Endometrium (tissue), 2 donors: ENCODE results near the gene MAN1A1.

ENCODE experiments used
- FAIRE-seq: peaks from 2 replicates; lab custom pipeline; 2012; peaks lifted over from hg19 to GRCh38; lab: Jason Lieb, UNC
- donor health status: control.
- donor health status: control.

The MAN1A1 gene

DNA sequence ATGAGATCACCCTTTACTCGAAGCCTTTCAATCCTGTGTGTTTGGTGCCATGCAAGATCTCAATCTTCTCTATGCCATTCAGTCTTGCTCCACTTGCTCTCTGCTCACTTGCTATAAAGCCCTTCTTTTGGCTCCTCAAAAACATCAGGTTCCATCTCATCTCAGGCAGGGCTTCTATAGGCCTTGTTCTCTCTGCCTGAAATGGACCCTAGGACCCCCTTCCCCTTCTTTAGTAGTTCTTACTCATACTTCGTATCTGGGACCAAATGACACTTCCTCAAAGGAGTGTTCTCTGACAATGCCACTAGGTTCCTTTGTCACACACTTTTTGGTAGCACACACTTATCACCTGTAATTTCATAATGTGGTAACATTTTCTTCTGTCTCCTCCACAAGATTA, 154.4 kb downstream of the MAN1A1 start:
- FAIRE-seq = no peak

DNA sequence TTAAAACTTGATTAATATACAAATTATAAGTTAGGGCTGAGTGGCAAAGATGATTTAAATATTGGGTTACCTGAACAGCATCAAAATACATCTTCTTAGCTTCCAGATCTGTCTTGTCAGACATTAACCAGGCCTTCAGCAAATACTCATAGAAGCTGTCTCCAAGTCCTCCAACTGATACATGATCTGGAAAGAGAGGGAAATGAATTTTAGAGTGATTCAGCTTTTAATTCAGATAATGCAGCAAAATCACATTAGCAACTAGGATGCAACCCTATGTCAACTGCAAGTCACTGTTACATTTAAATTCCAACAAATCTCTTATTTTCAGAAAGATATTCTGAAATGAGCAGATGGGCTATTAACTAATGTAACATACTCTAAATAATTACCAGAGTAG, 155.9 kb downstream of the MAN1A1 start:
- FAIRE-seq = no peak

DNA sequence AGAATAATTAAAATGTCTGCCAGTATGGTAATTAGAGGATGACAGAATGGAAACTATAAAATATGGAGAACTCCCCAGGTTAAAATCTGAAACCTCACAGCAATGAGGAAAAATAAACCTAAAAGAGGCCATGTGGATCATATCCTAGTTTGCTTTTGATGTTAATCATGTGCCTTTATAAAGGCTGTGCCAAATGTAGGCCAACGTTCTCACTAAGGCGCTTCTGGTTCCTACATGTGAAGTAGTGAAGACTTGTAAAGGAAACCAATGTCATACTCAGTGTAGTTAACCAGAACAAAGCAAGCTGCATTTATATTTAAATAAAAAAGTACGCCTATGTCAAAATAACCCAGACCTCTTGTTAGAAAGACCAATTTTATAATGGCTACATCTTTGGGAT, 157.4 kb downstream of the MAN1A1 start:
- FAIRE-seq = no peak

DNA sequence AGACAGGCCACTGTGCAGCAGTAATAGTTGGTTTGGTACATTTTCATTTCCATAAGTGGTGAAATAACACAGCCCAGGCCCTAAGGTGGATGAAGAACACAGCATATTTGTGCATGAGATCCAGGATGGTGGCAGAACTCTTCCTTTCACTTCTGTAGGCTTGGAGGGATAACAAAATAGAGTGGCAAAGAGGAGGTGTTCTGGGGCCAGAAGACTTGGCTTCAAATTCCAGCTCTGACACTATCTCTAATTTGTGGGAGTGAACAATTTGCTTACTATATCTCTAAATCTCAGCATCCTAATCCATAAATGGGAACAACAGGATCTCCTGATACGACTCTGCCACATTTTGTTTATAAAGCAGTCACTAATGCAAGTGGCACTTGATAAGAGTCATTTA, 159.4 kb downstream of the MAN1A1 start:
- FAIRE-seq = no peak

DNA sequence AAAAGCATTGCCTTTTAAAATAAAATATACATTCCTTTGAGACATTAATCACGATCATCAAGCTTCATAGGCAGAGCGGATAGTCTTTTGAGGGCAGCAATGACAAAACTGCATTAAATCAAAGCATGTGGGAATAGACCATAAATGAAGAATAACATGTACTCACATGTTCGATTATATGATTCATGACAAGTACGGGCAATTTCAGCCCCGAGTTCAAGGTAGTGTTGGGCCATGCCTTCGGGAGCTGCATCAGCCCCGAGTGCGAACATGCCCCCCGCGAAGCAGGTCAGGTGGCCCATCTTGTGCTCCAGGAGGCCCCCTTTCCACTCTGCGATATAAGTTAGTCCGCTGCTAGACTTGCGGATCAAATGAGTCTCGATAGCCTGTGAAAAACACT, 160.1 kb downstream of the MAN1A1 start:
- FAIRE-seq = no peak

DNA sequence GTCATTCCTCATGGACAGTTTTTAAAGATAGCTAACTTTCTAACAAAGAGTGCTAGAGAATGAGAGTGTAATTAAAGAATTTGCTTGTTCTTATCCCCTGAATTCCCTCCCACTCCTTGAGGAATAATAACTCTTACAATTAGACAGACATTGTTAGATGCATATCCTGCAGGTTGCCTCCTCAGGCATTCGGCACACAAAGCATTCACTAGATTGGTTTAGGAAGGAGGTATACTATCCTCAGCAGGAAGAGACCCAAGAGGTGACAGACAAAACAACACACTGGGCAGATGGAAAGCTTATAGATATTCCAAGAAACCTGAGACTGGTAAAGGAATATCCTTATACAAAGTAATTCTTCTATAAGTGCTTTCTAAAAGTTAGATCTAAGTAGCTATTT, 162.0 kb downstream of the MAN1A1 start:
- no peak for FAIRE-seq

DNA sequence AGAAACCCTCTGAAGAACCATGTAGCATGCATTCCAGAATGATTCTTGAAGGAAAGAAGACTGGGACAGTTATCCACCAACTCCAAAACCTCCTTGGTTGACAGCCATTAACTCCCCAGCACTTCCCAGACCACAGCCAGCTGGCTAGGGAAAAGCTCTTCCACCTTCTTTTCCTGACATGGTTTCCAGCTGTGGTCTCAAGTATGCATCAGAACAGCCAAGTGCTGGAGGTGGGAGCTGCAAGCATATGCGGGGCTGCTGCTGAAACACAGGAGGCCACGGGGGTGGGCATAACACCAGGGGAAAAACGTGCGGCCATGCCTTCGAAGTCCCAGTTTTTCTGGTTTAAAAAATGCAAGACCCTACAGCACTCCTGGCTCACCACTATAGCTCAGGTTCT, 163.1 kb downstream of the MAN1A1 start:
- no peak for FAIRE-seq

DNA sequence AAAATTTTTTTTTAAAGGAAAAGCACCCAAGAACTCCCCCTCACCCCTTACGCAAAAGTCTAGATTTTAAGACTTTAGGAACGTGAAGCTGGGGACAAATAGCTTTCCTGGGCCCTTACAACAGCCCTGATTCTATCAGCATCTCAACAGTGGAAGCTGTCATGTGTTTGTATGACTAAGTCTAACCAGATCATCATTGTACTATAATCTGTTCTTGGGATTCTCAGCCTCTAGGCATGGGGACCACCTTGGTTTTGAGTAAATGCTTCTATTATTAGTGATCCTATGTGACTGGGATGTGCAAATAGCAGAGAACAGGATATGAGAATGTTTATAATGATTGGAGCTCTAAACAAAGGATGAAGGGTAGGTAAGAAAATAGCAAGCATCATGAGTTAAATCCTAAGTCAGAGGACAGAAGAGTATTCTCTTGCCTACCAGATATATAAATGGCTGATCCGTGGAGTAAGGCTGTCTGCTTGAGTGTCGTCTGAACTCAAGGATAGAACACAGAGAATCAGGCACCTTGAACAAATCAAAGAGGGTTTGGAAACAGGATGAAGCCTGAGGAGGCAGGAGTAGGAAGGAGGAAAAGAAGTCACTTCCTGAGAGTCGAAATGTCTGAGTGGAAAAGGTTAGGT, 165.4 kb downstream of the MAN1A1 start:
- no peak for FAIRE-seq

DNA sequence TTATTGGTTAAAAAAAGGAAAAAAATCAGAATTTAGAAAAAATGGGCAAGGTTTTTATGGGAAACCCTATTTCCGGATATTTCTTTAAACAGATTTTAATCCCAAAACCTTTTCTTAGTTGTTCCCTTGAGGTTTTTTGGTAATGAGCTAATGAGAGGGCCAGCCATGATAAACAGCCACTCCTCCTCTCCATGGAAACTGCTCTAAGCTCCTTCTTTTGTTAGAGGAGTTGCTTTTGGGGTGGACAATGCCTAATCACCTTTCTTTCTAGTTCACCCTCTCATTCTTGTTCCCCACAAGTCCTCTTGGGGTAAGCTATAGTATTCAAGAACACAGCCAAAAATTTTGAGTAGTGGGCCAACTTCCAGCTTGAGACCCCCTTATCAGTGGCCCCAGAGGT, 166.1 kb downstream of the MAN1A1 start:
- FAIRE-seq = no peak

DNA sequence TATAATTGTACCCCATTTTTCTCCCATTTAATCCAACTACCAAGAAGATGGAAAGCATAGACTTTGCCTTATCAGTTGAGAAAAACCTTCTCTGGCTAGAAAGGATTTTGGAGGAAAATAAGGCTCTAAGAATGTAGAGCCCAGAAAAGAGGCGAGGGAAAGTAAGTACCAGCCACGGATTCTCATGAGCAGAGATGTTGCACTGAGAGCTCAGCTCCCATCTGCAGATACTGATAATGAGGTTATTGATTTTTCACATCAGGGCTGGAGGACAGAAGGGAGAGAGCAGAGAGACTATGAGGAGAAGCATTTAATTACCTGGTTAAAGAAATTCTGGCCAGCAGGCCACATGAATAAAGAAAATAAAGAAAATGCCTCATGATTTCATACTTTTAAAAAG, 166.7 kb downstream of the MAN1A1 start:
- no peak for FAIRE-seq

DNA sequence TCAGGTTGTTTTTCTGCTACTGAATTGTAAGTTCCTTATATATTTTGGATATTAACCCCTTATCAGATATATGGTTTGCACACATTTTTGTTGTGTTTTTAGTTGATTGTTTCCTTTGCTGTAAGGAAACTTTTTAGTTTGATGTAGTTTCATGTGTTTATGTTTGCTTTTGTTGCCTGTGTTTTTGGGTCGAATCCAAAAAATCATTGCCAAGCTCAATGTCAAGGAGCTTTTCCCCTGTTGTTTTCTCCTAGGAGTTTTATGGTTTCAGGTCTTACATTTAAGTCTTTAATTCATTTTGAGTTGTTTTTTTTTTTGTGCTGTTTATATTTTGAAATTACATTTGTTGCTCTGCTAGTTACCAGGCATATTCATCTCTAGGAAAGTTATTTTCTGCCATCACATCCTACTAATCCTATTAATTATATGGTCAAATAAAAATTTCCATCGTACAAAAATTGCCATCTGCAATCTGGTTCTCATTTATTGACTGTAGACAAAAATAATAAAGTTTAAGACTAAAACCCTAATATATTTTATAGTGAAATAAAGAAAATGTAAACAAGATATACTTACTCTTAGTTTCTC, 167.3 kb downstream of the MAN1A1 start:
- peak; percentile 93 for FAIRE-seq

DNA sequence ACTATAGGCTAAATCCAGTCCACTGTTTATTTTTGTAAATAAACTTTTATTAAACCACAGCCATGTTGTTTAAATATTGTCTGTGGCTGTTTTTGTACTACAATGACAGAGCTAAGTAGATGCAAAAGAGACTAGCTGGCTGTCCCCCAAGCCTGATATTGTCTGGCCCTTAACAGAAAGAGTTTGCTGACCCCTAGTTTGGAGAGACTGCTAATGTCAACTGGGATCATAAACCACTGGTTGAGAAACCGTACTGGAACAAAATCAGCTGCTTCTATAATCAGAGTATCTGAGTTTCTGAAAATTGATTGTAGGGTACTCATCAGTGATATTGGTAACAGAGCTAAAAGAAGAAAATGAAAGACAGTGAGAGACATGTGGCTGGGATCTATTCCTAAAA, 168.5 kb downstream of the MAN1A1 start:
- FAIRE-seq = no peak

DNA sequence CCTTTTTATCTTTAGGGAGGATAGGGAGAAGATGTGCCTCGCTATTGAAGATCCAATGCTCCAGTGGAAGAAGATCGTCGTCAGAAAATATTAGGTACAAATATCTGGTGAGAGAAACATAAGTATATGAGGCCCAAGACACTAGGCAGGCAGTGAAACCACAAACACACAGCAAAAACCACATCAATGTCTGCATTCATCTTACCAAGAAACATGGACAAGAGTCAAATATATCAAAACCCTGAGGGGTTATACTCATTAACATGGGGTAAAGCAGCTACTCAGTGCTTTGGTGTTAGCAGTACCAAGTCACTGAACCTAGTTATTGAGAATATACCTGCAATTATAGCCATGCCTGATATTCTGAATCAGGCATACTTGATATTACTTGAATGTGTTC, 169.7 kb downstream of the MAN1A1 start:
- no peak for FAIRE-seq

DNA sequence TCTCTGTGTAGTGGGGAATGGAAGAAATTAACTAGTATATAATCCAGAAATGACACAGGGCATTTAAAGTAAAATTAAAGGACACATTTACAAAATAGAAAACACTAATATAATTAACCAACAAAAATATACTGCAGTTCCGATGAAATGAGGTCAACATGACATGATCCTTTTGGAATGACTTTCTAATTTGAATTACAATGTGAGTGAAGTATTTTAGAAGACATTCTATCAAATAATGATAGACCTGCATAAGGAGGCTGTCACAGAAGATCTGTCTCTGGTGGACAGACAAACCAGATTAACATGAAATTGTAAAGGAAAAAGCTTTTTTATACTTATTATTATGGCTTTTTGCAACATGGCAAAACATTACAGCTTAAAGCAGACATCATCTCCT, 170.5 kb downstream of the MAN1A1 start:
- FAIRE-seq = no peak

DNA sequence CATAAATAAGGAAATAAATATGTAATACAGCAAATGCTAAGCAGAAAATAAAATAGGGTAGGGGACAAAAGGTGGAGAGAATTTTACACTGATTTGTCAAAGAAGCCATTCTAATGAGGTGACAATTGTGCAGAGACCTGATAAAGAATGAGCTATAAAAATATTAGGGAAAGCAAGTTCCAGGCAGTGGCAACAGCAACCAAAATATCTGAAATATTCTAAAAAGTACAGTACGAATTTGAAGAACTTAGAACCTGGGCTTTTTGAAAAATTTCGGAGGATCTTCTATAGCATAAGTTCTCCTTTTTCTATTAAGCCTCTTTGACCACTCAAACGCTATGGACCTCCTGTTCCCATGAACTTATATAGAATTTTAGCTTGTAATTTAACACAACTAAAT, 173.1 kb downstream of the MAN1A1 start:
- no peak for FAIRE-seq

DNA sequence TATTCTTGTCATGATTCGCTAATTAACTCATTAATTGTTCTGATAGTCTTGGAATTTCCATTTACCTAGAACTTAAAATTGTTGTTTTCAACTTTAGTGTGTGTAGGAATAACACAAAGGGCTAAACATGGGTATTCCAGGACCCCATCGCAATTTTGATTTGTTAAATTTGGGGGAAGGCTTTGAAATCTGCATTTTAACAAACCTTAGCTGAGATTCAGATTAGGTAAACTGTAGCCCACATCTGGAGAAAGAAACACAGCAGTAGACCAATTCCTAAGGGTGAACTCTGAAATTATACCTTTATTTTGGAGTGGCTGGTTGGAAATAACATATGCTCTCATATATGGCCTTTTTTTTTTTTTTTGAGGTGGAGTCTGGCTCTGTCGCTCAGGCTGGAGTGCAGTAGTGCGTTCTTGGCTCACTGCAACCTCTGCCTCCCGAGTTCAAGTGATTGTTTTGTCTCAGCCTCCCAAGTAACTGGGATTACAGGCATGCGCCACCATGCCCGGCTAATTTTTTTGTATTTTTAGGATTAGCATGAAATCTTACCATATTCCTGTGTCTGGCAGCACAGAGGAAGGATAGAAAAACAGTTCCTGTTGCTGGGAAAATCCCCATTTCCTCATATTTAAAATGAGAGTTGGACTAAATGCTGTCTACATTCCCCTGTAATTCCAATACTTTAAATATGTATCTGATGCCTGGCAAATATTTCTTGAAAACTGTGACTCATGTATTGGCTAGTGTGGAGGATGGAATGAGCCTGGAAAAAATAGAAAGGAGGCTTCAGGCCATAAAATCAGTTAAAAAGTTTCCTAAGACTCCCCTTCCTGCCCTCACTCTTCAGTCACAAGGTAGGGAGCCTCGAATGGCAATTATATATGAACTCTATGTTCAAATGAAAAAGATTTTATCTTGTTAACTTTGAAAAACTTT, 174.4 kb downstream of the MAN1A1 start:
- no peak for FAIRE-seq

DNA sequence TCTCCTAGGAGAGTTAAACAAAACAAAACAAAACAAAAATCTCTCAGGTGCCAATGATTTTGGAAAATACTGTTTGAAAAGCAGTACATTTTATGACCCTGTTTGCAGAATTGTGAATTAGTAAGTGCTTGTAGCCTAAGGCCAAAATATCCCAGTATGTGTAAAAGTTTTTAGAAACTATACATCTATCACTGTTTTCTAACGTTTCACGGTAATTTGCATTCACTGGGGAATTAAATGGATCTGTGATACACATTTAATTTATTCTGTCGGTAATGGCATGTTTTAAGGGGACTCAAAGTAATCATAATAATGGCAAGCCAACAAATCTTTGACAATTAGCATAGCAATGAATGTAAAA, 175.5 kb downstream of the MAN1A1 start:
- FAIRE-seq = no peak

DNA sequence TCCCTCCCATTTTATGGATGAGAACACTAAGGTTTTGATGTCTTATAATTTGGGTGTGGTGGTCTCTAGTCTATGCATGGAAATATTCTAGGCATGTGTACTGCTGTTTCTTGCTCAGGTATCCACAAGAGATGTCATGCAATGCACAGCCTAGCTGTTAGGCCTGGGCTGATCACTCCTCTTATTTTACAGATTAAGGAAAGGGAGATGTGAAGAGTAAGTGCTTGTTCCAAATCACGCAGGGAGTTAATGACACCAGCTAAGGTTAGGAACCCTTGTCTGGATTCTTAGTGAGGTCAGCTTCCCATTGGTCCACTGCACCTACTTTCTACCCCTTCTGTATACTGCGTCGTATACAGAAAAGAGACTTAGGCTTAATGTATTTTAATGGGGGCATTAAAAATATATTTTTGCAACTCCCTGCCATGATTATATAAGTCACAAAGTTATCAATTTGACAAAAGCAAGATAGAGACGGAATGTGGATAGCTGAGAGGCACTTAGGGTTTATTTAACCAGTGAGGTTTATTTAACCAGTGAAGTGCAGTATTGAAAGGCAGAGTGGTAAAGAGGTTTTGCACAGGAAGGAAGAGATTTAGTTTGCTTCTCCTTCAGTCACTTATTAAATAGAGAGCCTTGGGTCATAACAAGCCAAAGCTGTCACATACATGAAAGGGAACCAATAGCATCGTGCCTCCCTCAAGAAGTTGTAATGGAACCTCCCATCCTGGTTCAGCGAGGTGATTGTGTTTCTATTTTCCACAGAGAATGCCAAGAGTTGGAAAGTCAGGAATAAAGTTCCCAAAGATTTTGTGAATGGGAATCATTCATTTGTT, 176.1 kb downstream of the MAN1A1 start:
- FAIRE-seq = no peak

DNA sequence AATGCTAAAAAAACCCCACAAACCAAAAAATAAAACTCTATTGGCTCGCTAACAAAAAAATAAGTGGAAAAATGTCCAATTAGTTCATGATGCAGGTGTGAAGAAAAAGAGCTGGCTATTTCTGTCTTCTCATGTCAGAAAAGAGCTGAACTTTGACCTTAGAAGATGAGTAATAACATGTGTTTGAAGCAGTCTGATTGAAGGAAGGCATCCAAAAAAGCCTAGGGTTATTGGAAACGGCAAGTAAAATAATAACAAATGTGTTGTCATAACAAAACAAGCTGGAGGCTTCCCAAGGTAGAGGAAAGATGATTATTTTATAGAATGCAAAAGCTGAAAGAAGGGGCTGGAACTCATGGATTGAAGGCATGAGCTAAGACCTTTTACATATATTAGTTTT, 176.7 kb downstream of the MAN1A1 start:
- no peak for FAIRE-seq

DNA sequence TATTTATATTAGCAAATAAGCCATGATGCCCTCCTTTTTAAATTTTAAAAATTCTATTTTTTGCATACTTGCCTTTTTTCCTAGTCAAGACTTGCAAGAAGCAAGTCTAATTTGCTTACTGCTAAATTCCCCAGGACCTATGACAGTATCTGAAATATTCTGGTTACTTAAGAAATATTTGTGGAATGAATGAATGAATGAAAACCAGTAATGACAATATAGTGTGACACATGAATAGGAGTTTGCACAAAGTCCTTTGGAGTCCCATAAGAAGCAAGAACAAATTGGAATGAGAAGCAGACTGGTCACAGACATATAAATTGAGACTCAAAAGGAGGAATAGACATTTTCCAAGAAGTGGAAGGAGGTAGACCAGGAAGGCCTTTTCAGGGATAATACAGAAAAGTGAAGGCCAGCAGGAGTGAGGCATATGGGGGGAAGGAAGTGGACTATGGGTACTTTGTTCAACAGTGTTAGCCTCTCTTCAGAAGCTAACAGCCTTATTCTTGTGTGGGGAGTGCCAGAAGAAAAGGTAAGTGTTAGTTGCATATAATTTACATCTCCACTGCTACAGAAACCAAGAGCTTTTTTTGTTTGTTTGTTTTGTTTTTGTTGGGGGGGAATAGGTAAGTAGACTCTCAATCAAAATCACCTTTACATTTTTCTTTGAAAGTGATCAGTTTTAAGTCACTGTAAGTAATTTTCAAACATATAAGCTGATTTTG, 177.5 kb downstream of the MAN1A1 start:
- FAIRE-seq = no peak

DNA sequence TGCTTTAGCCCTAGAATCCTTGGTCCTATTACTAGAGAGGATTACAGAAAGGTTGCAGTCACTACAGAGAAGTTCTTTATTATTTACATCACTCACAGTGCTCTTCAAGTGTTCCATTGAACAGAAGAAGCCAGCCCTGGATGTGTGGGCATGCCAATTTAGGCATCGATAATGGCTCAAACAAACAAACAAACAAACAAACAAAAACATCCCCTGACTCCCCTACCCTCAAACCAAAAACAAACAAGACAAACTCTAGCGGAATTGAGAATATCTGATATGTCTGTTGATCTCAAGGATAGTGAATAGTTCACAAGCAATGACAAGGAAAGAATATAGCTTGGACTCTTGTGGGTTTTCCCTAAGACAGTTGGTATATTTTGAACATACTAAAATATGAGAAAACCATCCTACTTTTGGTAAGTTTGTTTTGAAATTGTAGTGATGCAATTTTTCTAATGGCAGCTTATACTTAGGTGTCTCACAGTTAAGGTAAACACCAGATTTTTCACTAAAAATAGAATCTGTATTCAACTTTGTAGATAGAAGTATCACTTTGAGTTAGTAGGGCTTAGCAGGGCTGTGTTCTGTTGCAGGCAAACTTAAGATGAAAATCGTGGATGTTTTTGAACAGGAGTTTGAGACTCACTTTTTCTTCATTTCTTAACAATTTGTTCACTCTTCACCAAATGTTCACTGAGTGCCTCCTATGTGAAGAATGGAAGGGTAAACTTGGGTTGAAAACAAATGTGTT, 178.3 kb downstream of the MAN1A1 start:
- FAIRE-seq = no peak
